NCI-H774 (cell line): ENCODE results near the gene RAB1A.
"Not testable (repeated sequence)": the region's sequence is repeated elsewhere in the genome, so short reads cannot be mapped to it uniquely, and the experiment has no call there.

ENCODE experiments used
- DNase-seq: peaks from one replicate; lab custom pipeline; 2025; lab: John Stamatoyannopoulos, UW

RAB1A gene

DNA sequence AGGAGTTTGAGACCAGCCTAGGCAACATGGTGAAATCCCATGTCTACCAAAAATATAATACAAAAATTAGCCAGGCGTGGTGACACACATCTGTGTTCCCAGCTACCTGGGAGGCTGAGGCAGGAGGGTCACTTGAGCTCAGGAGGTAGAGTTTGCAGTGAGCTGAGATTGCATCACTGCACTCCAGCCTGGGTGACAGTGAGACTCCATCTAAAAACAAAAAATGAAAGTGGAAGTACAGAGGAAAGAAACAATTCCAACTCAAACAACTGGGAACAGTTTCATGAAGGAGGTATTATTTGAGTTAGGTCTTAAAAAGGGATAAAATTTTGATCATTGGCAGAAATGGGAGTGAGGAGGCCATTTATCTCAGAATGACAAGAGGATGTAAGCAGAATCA is 6.3 kb upstream of the RAB1A start:
- no peak for DNase-seq

DNA sequence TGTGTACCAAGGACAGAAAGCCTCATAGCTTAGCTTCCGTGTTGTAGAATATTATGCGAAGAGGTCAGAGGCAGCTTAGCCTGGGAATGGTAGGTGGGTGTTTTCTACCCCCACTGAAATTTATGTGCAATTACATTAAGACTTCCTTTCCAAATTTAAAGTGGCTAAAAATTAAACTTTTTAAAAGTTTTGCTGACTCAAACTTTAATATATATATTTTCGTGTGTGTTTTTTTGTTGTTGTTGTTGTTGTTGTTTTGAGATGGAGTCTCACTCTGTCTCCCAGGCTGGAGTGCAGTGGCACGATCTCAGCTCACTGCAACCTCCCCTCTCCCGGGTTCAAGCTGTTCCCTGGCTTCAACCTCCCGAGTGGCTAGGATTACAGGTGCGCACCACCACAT is 4.3 kb upstream of the RAB1A start:
- DNase-seq = no peak

GRCh38 chr2:65133626-65134025 is 3.7 kb upstream of the RAB1A start:
- no peak for DNase-seq

- not testable (repeated sequence) for DNase-seq
These were observed 3.0 kb upstream of the RAB1A start for GRCh38 chr2:65132930-65133329.

GRCh38 chr2:65130664-65131175 is 814 bp upstream of the RAB1A start:
- DNase-seq = peak; percentile 83

DNA sequence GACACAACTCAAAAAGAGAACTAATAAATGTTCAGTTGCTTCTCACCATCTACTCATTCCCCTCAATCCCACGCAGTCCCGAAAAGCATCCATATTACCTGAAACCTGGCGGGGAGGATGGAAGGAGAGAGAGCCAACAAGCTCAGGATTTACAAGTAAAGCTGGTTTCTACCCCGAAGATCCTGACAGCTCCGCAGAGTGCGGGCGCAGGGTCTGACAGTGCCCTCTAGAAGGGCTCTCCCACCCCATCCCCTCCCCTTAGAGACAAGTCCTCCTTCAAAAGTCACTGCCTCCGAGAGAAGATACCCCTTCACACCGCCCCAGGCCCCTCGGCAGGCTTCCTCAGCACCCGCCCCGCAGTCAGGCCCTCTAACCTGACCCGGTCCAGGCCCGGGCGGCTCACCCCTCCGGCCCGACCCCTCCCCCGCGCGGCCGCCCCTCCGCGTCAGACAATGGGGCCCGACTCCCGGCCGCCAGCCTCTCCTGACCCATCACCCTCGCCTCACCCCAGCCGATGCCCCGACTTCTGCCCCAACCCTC is 550 bp downstream of the RAB1A start:
- no peak for DNase-seq

GRCh38 chr2:65128297-65129190 is 1.4 kb downstream of the RAB1A start:
- DNase-seq = no peak

- not testable (repeated sequence) for DNase-seq
These were observed 4.4 kb downstream of the RAB1A start for GRCh38 chr2:65125457-65125856.

DNA sequence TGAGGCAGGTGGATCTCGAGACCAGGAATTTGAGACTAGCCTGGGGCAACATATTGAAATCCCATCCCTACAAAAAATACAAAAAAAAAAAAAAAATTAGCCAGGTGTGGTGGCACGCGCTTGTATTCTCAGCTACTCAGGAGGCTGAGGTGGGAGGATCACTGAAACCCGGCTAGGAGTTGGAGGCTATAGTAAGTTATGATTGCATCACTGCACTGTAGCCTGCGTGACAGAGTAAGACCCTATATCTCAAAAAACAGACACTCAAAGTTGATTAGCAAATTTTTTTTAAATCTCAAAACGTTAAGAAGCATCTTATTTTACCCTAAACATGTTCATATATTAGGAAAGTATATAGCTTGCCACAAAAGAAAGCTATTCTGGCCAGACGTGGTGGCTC is 7.6 kb downstream of the RAB1A start:
- no peak for DNase-seq

DNA sequence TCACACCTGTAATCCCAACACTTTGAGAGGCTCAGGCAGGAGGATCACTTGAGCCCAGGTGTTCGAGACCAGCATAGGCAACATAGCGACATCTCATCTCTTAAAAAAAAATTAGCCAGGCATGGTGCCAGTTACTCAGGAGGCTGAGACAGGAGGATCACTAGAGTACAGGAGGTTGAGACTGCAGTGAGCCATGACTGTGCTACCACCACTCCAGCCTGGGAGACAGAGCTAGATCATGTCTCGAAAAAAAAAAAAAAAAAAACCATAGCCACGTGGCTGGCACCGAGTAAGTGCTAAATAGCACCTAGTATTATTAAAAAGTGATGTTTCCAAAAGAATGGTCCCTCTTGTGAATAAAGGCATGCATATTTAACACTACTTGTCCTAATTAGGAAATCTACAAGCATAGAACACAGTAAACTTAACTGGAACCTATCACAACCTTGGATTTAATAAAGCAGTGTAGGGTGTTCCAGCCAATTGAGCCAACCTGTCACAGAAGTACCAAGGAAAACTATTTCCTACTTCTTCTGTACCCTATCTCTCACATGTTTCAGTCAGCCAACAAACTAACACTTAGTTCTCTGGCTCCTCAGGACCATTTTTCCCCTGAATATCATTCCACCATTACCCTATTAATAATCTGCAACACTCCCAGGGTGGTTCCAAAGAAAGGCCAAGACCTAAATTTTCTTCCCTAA is 8.8 kb downstream of the RAB1A start:
- no peak for DNase-seq

GRCh38 chr2:65116645-65117044 is 13.3 kb downstream of the RAB1A start:
- DNase-seq = no peak

DNA sequence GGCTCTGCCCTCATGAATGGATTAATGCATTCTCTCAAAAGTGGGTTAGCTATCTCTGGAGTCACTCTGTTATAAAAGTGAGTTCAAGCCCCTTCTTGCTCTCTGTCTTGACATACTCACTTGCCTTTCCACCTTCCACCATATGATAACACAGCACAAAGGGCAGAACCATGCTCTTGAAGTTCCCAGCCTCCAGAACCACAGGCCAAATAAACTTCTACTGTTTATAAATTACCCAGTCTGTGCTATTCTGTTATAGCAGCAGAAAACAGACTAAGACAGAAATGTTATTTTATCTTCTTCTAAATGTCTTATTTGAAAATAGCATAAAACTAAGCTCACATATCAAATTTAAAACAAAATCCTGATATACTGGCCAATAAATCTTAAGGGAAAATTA is 15.0 kb downstream of the RAB1A start:
- DNase-seq = no peak

GRCh38 chr2:65113816-65114215 is 16.1 kb downstream of the RAB1A start:
- no peak for DNase-seq

- no peak for DNase-seq
These were observed 16.7 kb downstream of the RAB1A start for GRCh38 chr2:65113229-65113628.

DNA sequence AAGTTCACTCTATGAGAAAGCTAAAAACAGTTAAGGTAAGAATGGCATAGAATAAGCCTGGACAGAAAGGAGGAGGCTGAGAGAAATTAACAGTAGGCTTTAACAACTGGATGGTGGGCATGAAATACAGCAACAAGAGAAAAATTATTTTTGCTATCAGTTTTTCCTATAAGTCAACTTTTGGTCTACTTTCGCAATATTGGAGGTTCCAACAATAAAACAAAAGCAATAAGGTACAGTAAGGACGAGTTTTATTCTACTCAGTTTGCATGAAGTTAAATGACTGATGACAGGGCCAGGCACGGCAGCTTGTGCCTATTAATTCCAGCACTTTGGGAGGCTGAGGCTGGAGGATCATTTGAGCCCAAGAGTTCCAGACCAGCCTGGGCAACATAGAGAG is 17.3 kb downstream of the RAB1A start:
- no peak for DNase-seq

- no peak for DNase-seq
These were observed 21.1 kb downstream of the RAB1A start for GRCh38 chr2:65108780-65109179.

- no peak for DNase-seq
These were observed 22.4 kb downstream of the RAB1A start for GRCh38 chr2:65107530-65107929.

DNA sequence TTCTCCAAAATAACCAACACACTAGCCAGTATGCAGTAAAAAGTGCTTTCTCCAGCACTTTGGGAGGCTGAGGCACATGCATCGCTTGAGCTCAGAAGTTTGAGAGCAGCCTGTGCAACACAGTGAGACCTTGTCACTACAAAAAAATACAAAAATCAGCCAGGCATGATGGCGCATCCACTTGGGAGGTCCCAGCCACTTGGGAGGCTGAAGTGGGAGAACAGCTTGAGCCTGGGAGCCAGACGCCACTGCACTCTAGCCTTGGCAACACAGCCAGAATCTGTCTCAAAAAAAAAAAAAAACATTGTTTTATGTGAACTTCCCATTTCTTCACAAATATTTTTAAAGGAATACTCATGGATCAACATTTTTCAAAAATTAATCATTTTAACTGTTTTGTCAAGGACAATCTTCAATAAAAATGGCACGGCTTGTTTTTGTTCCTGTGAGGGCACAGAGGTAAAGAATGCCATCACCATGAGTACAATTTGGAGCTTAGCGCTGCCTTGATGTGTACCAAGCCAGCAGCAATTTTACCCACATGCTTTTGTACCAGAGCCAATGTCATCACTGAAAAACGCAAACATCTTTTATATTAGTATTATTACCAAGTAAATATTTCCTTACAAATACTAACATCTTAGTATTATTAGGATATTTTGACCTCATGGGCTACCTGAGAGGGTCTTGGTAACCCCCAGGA is 26.7 kb downstream of the RAB1A start:
- no peak for DNase-seq

DNA sequence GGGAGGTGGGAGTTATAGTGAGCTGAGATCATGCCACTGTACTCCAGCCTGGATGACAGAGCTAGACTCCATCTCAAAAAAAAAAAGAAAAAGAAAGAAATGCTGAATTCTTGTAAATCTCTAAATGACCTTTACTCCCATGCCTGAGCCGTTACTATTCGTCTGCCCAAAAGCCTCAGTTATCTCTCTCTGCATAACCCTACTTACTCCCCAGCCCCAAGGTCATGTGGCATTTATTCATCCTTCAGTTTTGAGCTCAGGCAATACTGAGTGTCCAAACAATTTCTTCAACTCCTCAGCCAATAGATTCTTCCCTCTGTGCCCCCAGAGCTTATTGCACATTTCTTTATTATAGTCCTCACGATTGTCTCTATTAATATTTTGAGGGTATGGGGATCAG is 28.8 kb downstream of the RAB1A start:
- no peak for DNase-seq

GRCh38 chr2:65098741-65099140 is 31.2 kb downstream of the RAB1A start:
- no peak for DNase-seq

DNA sequence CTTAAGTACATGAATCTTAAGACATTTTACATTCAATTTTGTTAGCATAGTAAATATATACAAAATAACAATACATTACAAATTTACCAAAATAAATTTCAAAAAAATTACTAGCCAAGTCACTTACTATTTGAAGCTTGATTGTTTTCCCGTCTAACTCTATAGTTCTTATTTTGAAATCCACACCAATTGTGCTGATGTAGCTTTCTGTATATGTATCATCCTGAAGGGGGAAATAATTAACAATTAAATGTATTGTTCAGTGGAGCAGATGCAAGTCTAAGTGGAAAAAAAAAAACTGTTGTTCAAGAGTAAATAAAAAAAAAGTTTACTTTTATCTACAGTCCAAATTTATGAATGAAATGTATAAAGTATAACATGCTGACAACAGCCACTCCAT is 32.1 kb downstream of the RAB1A start:
- no peak for DNase-seq

GRCh38 chr2:65096948-65097347 is 33.0 kb downstream of the RAB1A start:
- DNase-seq = no peak
